KOPT-K1 (cell line): Measurements from ENCODE around the gene LRRC41.
"Not testable (repeated sequence)": the region's sequence is repeated elsewhere in the genome, so short reads cannot be mapped to it uniquely, and the experiment has no call there.

Experiments
- H3K27ac ChIP-seq: fragments of 200-600 bp; sonication (generic); 2 replicates; pipeline ENCODE4 v1.5.1; 2016; ENCODE audit warnings: antibody characterized with exemption, mild to moderate bottlenecking, low read depth, low read length; ENCODE audit not compliant: poor library complexity, severe bottlenecking
- H3K36me3 ChIP-seq: fragments of 200-600 bp; sonication (generic); 2 replicates; pipeline ENCODE4 v1.5.1; 2017; ENCODE audit warnings: antibody characterized with exemption, mild to moderate bottlenecking, low read length, moderate library complexity; ENCODE audit not compliant: insufficient read depth
- H3K9me3 ChIP-seq: fragments of 200-600 bp; sonication (generic); 2 replicates; pipeline ENCODE4 v1.5.1; 2017; ENCODE audit warnings: antibody characterized with exemption, low read length, mild to moderate bottlenecking; ENCODE audit not compliant: insufficient read depth, poor library complexity, severe bottlenecking

Gene LRRC41, protein sequence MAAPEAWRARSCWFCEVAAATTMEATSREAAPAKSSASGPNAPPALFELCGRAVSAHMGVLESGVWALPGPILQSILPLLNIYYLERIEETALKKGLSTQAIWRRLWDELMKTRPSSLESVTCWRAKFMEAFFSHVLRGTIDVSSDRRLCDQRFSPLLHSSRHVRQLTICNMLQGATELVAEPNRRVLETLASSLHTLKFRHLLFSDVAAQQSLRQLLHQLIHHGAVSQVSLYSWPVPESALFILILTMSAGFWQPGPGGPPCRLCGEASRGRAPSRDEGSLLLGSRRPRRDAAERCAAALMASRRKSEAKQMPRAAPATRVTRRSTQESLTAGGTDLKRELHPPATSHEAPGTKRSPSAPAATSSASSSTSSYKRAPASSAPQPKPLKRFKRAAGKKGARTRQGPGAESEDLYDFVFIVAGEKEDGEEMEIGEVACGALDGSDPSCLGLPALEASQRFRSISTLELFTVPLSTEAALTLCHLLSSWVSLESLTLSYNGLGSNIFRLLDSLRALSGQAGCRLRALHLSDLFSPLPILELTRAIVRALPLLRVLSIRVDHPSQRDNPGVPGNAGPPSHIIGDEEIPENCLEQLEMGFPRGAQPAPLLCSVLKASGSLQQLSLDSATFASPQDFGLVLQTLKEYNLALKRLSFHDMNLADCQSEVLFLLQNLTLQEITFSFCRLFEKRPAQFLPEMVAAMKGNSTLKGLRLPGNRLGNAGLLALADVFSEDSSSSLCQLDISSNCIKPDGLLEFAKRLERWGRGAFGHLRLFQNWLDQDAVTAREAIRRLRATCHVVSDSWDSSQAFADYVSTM

DNA sequence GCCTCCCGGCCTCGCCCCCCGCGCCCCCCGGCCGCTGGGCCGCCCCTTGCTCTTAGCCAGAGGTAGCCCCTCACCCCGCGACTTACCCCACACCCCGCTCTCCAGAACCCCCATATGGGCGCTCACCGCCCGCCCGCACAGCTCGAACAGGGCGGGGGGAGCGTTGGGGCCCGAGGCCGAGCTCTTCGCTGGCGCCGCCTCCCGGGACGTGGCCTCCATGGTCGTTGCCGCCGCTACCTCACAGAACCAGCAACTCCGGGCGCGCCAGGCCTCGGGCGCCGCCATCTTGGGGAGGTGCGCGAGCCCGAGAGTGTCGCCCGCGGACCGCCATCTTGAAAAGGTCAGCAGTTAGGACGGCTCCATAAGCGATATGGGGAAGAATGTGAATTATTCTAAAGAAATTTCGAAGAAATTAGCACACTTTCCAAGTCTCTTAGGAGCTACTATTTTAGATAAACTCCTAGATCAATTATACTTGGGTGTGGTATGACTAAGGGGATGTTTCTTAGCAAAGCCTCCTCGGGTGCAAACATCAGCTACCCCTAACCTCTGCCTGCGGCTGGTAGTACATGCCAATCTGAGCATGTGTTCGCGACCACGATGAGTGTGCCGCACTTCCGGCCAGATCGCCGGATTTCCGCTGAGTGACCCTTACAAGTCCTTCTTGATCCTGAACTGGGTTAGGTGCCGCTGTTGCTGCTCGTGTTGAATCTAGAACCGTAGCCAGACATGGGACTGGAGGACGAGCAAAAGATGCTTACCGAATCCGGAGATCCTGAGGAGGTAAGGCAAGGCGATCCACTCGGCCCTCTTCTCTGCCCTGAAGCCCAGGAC lies at the start of gene LRRC41, which contains the start of gene UQCRH:
Gene LRRC41 (minus strand): TSS at position 579 of the 834 bp plus-strand sequence. CDS start 294 bp downstream, at position 285.
Gene UQCRH (plus strand): TSS at position 661 of the 834 bp plus-strand sequence. CDS start 69 bp downstream, at position 730.
- Histone ChIP-seq H3K9me3 (no peaks in the 10 kb centered on the region), H3K36me3 (peaks cover 30% of the 10 kb centered on the region)

DNA sequence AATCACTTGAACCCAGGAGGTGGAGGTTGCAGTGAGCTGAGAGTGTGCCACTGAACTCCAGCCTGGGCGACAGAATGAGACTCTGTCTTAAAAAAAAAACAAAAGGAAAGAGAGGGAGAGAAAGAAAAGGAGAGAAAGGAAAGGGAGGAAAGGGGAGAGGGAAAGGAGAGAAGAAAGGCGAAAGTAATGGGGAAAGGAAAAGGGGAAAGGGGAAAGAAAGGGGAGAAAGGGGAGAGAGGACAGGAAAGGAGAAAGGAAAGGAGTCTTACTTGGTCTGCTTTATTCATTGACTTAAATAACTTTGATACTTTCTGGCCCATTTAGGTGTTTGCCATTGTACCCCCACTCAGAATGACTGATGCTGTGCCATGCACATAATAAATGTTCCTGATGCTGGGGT lies 48.9 kb upstream of the LRRC41 start:
- Histone ChIP-seq H3K36me3 (peaks cover 95% of the 10 kb centered on the region), H3K27ac (no peak overlapping the region), H3K9me3 (no peaks in the 10 kb centered on the region)

More for the DNA sequence above, at the start of gene LRRC41, which contains the start of gene UQCRH:
- H3K27ac ChIP-seq: peak within 1 kb of the TSS; percentile 91

DNA sequence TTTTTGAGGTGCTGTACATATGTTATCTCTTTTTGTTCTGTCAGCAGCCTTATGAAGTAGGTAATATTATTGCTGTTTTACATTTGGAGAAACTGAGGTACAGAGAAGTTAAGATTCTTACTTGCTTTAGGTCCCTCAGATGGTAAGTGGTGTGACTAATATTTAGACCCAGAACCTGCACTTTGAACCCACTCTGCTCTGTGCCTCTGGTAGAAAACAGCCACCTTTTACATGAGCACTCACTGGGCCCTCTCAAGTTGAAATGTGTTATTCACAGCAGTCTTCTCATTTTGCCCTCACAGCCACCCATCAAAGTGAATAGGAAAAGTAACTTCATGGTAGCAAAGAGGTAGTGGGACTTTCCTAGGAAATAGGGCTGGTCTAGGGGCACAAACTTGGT lies 41.9 kb upstream of the LRRC41 start:
- H3K27ac ChIP-seq: no peak overlapping the region
- no peaks in the 10 kb centered on the region for H3K9me3 ChIP-seq
- H3K36me3 ChIP-seq: peaks cover 78% of the 10 kb centered on the region

DNA sequence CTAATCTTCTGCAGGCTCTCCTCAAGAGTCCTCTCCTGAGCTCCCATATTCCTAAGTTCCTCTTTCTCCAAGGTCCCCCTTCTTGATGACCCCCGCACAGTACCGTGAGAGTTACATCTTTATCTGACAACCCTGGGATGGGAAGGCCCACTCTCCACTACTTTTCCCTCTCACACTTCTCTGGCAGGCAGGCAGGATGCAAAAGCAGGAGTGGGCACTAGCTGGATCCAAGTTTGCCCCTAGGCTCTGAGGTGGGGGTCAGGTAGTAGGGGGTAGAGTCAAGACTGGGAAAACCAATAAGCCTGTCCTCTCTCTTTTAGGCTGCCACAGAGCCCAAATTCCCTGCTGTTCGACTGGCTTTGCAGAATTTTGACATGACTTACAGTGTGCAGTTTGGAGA lies 41.1 kb upstream of the LRRC41 start:
- H3K36me3 ChIP-seq: peaks cover 70% of the 10 kb centered on the region
- no peaks in the 10 kb centered on the region for H3K9me3 ChIP-seq
- H3K27ac ChIP-seq: no peak overlapping the region

DNA sequence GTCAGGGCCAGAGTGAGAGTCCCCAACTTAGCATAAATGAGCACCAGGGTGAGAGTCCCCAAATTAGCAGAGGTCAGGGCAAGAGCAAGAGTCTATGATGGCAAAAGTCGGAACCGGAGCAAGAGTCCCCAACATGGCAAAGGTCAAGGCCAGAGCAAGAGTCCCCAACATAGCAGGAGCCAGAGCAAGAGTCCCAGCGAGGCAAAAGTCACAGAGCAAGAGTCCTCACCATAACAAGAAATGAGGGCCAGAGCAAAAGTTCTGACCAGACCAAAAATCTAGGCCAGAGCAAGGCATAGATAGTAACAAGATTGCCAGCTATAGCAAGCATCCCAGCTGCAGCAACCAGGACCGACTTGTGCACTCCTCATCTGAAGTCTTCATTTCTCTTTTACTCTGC lies 40.3 kb upstream of the LRRC41 start:
- Histone ChIP-seq H3K27ac (no peak overlapping the region), H3K36me3 (peaks cover 63% of the 10 kb centered on the region), H3K9me3 (no peaks in the 10 kb centered on the region)

DNA sequence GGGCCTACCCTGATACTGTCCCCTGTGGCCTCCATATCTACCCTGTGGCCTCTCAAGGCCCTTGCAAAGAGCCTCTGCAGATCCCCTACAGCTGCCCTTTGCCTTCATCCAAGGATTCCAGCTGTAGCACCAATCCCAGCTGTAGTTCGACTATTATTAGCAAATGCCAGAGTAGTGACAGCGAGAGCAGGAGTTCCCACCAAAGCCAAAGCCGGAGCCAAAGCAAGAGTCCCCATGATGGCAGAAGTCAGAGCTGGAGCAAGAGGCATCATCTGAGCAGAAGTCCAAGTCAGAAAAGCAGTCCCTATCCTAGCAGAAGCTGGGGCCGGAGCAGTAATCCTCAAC lies 39.9 kb upstream of the LRRC41 start:
- peaks cover 59% of the 10 kb centered on the region for H3K36me3 ChIP-seq
- no peaks in the 10 kb centered on the region for H3K9me3 ChIP-seq
- no peak overlapping the region for H3K27ac ChIP-seq

DNA sequence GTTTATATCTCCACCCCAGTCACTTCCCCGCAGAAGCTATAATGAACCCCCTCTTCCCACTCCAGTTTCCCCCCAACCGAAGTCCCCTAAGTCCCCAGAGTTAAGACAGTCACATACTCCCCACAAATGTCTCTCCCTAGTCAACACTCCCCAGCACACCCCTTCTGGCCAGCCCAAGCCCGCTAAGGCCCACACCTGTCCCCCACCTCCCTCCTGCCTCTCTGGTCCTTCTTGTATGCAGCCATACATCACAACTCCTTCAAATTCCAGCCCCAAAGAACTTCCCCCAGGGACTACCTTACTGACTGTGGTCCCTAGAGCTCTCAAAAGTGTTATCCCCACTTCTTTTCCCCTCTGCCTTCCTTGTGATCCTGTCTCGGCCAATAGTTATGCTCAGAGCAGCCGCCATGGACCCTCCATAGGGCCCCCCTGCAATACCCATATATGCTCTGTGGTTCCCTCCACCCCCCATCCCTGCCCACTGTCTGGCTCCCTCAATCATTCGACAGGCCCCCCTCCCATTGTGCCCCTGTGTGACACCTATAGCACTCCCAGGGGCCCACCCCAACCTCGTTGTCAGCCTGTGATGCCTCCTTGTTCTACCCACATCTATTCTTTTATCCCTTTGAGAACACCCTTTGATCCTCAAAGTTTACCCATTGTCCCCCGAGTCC lies 39.4 kb upstream of the LRRC41 start:
- H3K27ac ChIP-seq: no peak overlapping the region
- H3K36me3 ChIP-seq: peaks cover 54% of the 10 kb centered on the region
- no peaks in the 10 kb centered on the region for H3K9me3 ChIP-seq

DNA sequence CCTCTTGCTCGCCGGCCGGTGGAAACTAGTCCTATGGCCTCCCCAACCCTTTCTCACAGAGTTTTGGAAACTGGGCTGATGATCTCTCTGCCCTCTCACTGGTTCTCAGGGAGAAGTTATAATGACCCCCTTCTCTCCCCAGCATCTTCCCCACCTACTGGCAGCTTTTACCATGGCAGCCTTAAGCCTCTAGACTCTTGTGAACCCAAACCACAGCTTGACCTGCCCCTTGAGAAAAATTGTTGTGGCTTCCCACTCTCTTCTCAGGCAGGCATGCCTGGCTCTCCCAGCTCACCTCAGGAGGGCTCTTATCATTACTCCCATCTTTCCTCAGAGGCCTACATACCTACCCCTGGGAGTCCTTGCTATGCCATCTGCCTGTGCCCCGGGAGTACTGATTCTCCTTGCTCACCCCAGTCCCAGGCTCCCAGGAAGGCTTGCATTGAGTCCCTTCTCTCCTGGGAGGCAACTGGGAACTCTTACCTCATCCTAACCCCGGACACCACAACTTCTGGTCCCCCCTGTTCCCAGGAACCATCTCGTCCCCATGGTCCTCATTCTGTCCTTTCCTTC lies 38.8 kb upstream of the LRRC41 start:
- no peak overlapping the region for H3K27ac ChIP-seq
- peaks cover 47% of the 10 kb centered on the region for H3K36me3 ChIP-seq
- no peaks in the 10 kb centered on the region for H3K9me3 ChIP-seq

DNA sequence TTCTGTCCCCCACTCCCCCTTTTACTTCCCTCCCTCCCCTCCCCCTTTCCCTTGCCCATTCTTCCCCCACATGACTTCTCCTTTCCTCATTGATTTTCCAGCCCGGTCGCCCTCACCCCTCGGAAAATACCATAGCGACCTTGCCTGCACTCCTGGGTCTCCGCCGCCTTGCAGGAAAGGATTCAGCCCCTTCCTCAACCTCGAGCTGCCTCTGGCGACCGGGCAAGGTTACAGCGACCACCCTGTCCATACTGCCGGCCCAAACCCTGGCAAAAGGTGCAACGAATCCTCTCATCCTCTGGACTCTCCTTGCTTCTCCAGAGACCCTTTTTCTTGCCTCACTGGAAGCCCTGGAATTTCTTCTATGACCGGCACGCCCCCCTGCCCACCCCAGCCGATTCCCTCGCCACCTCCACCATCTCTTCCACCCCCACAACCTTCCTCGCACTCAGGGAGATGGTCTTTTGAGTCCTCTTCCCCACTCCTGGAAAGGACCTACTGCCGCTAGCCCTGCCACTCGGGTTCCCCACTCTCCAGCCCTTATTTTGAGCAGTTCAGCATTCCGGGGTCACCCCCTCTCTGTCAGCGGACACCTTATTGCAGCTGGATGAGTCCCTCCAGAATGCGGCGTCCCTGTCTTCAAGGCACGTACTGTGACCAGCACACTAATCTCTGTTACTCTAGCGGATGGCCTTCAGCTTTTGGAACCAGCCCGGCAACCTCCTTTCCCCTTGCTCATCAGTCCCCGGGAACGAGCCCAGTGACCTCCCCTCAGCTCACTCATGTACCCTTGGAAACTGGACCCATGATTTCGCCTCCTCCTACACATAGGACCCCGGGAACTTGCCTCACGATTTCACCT lies 38.0 kb upstream of the LRRC41 start:
- Histone ChIP-seq H3K36me3 (peaks cover 40% of the 10 kb centered on the region), H3K9me3 (no peaks in the 10 kb centered on the region), H3K27ac (peak overlapping the region; percentile 85)

DNA sequence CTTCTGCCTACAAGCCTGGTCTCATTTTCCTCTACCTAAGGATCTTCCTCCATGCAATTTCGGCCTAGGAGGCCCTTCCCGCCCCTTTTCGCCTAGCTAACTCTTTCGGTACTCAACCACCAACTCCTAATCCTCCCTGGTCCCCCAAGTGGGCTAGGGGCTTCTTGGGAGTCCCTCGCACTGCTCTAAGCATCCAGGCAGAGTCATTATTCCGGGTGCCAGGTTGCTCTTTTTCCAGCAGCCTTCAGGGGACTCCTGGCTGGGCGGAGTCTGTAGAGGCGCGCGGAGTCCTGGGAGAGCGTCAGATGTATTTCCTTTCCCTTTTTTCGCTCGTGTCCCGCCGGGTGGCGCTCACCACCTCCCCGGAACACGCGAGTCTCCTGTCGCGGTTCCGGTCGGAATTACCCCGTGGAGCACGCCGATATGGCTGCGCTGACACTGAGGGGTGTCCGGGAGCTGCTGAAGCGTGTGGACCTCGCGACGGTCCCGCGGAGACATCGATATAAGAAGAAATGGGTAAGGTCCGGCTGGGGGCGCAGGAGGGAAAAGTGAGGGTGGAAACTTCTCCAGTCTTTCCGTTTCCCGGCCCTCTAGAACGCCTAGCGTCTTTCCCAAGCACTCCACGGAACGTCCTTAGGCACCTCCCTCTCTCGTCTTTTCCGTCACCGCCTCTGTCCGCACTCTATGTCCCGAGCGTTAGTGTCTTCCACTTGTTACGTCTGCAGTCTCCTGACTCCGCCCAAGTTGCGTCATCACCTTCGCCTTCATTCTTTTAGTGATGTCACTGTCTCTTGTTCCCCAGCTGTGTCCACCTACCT lies 37.2 kb upstream of the LRRC41 start, which contains the start of gene NSUN4:
Gene NSUN4 (plus strand): TSS at position 404 of the 818 bp plus-strand sequence. CDS start 20 bp downstream, at position 424.
- Histone ChIP-seq H3K9me3 (no peaks in the 10 kb centered on the region), H3K27ac (peak within 1 kb of the TSS; percentile 85), H3K36me3 (peaks cover 33% of the 10 kb centered on the region)

DNA sequence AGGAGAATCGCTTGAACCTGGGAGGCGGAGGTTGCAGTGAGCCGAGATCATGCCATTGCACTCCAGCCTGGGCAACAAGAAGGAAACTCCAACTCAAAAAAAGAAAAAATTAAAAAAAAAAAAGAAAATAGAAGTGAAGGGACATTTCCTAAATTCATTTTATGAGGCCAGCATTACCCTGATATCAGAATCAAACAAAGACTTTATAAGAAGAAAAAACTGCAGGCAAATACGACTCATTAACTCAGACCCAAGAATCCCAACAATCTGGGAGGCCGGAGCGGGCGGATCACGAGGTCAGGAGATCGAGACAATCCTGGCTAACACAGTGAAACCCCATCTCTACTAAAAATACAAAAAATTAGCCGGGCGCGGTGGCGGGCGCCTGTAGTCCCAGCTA lies 34.0 kb upstream of the LRRC41 start:
- H3K9me3 ChIP-seq, H3K36me3 ChIP-seq, H3K27ac ChIP-seq: not testable (repeated sequence)

DNA sequence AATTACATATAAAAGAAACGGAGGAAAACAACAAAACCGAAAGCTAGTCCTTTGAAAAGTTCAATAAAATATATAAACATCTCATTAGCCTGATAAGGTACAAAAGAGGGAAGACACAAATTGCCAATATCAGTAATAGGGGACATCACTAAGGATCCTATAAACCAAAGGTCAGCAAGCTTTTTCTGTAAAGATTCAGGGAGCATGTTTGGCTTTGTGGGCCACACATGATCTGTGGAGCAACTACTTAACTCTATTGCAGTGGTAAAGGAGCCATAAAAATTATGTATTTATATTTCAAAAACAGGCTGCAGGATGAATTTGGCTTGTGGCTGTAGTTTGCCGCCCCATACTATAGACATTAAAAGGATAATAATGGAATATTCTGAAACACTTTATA lies 31.7 kb upstream of the LRRC41 start:
- H3K9me3 ChIP-seq: no peaks in the 10 kb centered on the region
- no peak overlapping the region for H3K27ac ChIP-seq
- H3K36me3 ChIP-seq: no peaks in the 10 kb centered on the region

DNA sequence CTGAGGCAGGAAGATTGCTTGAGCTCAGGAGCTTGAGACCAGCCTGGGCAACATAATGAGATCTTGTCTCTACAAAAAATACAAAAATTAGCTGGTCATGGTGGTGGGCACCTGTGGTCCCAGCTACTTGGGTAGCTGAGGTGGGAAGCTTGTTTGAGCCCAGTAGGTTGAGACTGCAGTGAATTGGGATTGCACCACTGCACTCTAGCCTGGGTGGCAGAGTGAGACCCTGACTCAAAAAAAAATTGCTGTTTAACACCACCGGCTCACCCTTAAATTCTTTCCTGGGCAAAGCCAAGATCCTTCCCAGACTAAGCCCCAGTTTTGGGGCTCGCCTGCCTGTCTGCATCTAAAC lies 30.6 kb upstream of the LRRC41 start:
- Histone ChIP-seq H3K27ac (no peak overlapping the region), H3K36me3 (no peaks in the 10 kb centered on the region), H3K9me3 (no peaks in the 10 kb centered on the region)
